Lower lobe of right lung (tissue), 2 donors: Measurements from ENCODE around the gene PTGFR. TPM values are rescaled to one million over a fixed set of nuclear protein-coding genes. Genes with fewer than 3 reads are reported as not detected.

ENCODE experiments used
- ATAC-seq, 2 donors: fragments of 200-7000 bp; cut with Tn5 transposase; one replicate each; pipeline ENCODE4 v1.9.1; 2020 to 2022; ENCODE audit warnings: mild to moderate bottlenecking in 2 of 2, moderate library complexity in 2 of 2
- DNase-seq: peaks from one replicate; pipeline ENCODE4 v3.0.0-alpha.2; 2020
- H3K27ac ChIP-seq: fragments of 200-600 bp; one replicate; pipeline ENCODE4 v1.8.0; 2022
- H3K27me3 ChIP-seq: fragments of 200-600 bp; one replicate; pipeline ENCODE4 v1.8.0; 2022; ENCODE audit warnings: low read depth
- H3K36me3 ChIP-seq: fragments of 200-600 bp; one replicate; pipeline ENCODE4 v1.8.0; 2022; ENCODE audit warnings: mild to moderate bottlenecking
- H3K4me1 ChIP-seq: fragments of 200-600 bp; one replicate; pipeline ENCODE4 v1.8.0; 2022
- H3K4me3 ChIP-seq: fragments of 200-600 bp; one replicate; pipeline ENCODE4 v1.8.0; 2022; ENCODE audit warnings: mild to moderate bottlenecking
- H3K9me3 ChIP-seq: fragments of 200-600 bp; one replicate; pipeline ENCODE4 v1.8.0; 2022
- CTCF ChIP-seq: fragments of 200-600 bp; IDR thresholded peaks from one replicate; pipeline ENCODE4 v1.8.0; 2022; ENCODE audit warnings: antibody characterized with exemption, mild to moderate bottlenecking
- intact Hi-C: fragments of 100-400 bp; cut with DNase I; formaldehyde crosslinking; loops from one replicate; pipeline ENCODE4 v1.11.0; 2022
- total RNA-seq: library from RNA; stranded (reverse); fragmentation: NEBNext Ultra II Directional; extraction: Animal tissue kit (Norgen Biotek cat#: 25700); gene quantifications from one replicate; pipeline ENCODE4 v1.2.1, GENCODE V29; 2021
- donor health status: DM: no; HTN: yes; CAD: no; lungs with severe emphysema.

PTGFR gene
- total RNA-seq, 1 donor from 2014 or later, result 4.5 TPM

GRCh38 chr1:78535286-78535685, 44.5 kb downstream of the PTGFR start:
- DNase-seq (no peak), ATAC-seq (no peak)
- no peak for TF ChIP-seq CTCF
- Histone ChIP-seq H3K27ac (no peak overlapping the region), H3K36me3 (no peaks in the 10 kb centered on the region), H3K4me1 (no peaks in the 10 kb centered on the region), H3K9me3 (no peaks in the 10 kb centered on the region), H3K27me3 (no peaks in the 10 kb centered on the region), H3K4me3 (no peak overlapping the region)
- intact Hi-C loops, result no loop called here

DNA sequence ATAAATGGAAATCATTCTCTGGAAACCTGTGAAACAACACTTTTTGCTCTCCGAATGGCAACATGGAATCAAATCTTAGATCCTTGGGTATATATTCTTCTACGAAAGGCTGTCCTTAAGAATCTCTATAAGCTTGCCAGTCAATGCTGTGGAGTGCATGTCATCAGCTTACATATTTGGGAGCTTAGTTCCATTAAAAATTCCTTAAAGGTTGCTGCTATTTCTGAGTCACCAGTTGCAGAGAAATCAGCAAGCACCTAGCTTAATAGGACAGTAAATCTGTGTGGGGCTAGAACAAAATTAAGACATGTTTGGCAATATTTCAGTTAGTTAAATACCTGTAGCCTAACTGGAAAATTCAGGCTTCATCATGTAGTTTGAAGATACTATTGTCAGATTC, 45.7 kb downstream of the PTGFR start:
- Histone ChIP-seq H3K4me3 (no peak overlapping the region), H3K36me3 (no peaks in the 10 kb centered on the region), H3K4me1 (no peaks in the 10 kb centered on the region), H3K9me3 (no peaks in the 10 kb centered on the region), H3K27me3 (no peaks in the 10 kb centered on the region), H3K27ac (no peak overlapping the region)
- intact Hi-C loops, result no loop called here
- DNase-seq (no peak), ATAC-seq (no peak)
- no peak for TF ChIP-seq CTCF

GRCh38 chr1:78540048-78540447, 49.3 kb downstream of the PTGFR start:
- no peak for ATAC-seq
- no peak for DNase-seq
- Histone ChIP-seq H3K4me3 (no peak overlapping the region), H3K4me1 (no peaks in the 10 kb centered on the region), H3K27me3 (no peaks in the 10 kb centered on the region), H3K9me3 (no peaks in the 10 kb centered on the region), H3K27ac (no peak overlapping the region), H3K36me3 (no peaks in the 10 kb centered on the region)
- intact Hi-C loops, result no loop called here
- no peak for TF ChIP-seq CTCF

DNA sequence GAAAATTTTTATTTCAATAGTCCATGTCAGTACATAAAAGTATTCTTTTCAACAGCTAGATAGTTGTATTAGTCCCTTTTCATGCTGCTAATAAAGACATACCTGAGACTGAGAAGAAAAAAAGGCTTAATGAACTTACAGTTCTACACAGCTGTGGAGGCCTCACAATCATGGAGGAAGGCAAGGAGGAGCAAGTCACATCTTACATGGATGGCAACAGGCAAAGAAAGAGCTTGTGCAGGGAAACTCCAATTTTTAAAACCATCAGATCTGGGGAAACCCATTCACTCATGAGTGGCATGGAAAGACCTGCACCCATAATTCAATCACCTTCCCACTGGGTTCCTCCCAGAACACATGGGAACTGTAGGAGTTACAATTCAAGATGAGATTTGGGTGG, 50.7 kb downstream of the PTGFR start:
- Histone ChIP-seq H3K9me3 (no peaks in the 10 kb centered on the region), H3K4me3 (no peak overlapping the region), H3K27me3 (no peaks in the 10 kb centered on the region), H3K27ac (no peak overlapping the region), H3K4me1 (no peaks in the 10 kb centered on the region), H3K36me3 (no peaks in the 10 kb centered on the region)
- no peak for TF ChIP-seq CTCF
- DNase-seq, result no peak
- ATAC-seq, result no peak
- intact Hi-C loops, result no loop called here

DNA sequence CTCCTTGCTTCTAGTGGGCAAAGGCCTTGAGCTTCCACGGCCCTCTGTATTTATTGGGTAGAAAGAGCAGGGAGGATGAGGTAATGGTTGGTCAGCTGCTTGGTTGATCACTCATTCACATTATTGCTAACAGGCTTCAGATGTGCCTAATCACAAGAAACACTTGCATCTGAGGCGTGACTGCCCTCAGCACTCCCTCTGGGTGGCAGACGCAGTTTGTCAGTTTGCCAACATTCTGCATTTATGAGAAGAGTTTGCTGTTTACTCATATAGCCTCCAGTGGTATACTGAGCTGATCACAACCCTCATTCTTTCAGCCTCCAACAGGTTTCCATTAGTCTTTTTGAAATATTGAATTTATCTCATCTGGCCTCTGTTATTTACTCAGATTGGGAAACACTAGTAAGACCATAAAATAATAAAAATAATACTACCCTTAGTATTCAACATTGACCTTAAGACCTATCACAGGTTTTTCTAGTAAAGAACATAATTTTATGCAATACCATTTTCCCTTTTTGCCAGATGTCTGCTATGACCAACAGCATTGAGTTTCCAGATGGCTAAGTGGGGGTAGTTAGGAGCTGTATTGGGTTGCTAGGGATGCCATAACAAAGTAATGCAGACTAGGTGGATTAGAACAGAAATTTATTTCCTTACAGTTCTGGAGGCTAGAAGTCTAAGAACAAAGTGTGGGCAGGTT, 53.3 kb downstream of the PTGFR start:
- no peak for ATAC-seq
- Histone ChIP-seq H3K27ac (no peak overlapping the region), H3K27me3 (no peaks in the 10 kb centered on the region), H3K36me3 (no peaks in the 10 kb centered on the region), H3K4me3 (no peak overlapping the region), H3K4me1 (no peaks in the 10 kb centered on the region), H3K9me3 (peaks cover 4% of the 10 kb centered on the region)
- no peak for DNase-seq
- intact Hi-C loops, result no loop called here
- no peak for TF ChIP-seq CTCF
